COR-L47 (cell line): ENCODE data around the gene RXRA.
A peak's percentile ranks its signal among the peaks of the same experiment; 100 is the strongest.

ENCODE experiments used
- DNase-seq: peaks from one replicate; lab custom pipeline; 2025; lab: John Stamatoyannopoulos, UW

The RXRA gene

DNA sequence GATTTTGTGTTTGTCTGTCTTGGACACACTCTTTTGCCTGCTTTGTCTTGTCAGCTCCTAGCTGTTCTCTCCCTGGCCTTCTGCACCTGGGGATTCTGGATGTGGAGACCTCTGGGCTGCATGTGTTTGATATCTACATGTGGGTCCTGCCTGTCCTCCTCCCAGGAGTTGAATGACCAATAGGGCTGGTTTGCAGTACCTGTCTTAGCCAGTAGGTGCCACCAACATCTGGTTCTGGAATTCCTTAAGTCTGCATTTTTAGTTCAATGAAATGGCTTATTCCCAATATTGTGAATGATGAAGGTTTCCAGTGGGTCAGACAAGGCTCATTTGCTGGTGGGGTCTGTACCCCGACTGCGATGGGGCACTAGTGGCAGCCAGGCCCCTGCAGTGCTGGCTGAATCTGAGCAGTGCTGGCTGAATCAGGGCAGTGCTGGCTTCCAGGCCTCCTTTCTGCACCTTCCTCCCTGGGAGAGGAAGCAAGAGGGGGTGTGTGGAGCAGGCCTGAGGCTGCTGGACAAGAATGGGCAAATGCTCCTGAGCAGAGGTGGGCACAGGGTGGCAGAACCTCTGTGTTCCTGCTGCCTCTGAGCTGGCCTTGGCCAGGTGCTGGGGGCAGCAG lies 73.3 kb downstream of the RXRA start:
- no peak for DNase-seq

DNA sequence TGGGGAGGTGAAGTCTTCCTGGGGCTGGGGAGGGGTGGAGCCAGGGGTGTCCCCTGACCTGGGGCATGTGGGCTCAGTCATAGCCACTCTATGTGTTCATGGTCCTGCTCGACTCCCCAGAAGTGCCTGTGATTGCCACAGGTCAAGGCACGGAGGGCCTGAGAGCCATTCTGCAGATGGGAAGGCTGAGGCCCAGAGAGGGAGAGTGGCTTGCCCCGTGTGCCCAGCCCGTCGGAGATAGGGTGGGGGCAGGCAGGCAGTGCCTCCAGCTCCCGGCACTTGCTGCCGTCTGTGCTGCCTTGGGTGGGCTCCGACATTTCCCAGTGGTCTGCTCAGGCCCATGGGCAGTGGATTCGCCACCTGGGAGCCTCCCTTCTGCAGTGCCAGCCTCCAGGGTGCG lies 74.0 kb downstream of the RXRA start:
- no peak for DNase-seq

DNA sequence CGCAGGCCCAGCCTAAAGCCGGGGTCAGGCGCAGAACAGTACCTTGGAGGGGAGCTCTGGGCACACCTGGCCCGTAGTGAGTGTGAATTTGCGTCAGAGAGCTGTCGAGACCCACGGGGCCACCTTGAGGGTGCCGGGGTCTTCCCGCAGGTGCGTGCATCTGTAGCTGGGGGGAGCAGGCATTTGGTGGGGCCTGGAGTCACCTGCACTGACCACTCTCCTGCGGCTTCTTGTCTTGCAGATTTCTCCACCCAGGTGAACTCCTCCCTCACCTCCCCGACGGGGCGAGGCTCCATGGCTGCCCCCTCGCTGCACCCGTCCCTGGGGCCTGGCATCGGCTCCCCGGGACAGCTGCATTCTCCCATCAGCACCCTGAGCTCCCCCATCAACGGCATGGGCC lies 75.1 kb downstream of the RXRA start:
- DNase-seq = no peak

DNA sequence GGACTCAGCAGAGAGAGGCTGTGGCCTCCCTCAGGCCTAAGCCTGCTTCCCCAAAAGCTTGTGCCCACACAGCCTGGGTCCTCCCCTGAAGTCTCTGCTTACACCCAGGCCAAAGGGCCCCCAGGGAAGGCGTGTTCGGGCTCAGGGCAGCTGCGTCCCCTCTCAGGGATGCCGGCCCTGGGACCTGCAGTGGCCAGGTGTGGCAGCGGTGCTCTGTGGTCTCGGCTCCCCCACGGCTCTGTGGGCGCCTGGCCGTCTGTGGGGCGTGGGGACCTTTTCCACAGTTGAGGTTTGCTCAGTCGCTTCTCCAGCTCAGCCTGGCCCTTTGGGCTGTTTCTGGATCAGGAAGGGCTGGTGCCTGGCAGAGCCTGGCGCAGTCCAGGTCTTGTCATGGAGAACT lies 75.9 kb downstream of the RXRA start:
- DNase-seq = no peak

DNA sequence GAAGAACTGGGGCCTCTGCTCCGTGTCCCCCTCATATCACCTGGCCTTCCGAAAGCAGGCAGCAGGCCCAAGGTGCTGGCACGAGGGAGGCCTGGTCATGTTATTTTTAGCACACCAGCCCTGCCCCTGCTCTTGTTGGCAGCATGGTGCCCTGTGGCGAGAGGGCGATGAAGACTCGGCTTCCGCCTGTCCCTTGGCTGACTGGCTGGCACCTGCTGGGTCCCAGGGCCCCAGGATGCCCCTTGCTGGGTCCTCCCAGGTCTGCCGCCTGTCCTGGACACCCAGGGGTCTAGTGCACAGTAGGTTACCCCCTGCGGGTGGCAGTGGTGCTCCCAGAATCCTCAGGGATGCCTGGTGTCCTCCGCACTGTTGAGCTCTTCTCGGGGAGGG lies 77.0 kb downstream of the RXRA start:
- no peak for DNase-seq

DNA sequence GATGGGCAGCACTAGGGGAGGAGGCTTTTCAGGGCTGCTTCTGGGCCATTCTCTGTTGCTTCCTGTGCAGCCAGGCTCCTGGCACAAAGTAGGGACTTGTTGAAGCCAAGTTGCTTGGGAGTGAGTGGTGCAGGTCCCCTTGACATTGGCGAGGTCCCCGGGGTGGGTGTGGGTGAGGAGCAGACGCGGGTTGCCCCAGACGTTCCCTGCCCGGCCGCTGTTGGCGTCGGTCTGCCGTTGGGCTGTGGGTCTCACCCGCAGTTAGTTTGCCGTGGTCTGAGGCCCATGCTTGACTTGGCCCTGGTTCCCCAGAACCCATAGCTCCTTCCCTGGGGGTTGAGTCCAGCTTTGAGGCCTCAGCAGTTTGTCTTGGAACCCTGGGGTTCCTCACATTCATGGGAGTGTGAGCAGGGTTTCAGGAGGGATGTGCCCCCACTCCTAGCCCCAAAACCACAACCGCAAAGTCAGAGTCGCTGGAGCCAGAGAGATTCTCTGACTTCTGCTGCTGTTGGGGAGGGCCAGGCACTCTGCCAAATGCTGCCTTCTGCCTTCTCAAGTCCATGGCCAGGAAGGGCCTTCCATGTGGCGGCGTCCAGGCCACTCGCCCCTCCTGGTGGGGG lies 77.5 kb downstream of the RXRA start:
- DNase-seq = no peak

DNA sequence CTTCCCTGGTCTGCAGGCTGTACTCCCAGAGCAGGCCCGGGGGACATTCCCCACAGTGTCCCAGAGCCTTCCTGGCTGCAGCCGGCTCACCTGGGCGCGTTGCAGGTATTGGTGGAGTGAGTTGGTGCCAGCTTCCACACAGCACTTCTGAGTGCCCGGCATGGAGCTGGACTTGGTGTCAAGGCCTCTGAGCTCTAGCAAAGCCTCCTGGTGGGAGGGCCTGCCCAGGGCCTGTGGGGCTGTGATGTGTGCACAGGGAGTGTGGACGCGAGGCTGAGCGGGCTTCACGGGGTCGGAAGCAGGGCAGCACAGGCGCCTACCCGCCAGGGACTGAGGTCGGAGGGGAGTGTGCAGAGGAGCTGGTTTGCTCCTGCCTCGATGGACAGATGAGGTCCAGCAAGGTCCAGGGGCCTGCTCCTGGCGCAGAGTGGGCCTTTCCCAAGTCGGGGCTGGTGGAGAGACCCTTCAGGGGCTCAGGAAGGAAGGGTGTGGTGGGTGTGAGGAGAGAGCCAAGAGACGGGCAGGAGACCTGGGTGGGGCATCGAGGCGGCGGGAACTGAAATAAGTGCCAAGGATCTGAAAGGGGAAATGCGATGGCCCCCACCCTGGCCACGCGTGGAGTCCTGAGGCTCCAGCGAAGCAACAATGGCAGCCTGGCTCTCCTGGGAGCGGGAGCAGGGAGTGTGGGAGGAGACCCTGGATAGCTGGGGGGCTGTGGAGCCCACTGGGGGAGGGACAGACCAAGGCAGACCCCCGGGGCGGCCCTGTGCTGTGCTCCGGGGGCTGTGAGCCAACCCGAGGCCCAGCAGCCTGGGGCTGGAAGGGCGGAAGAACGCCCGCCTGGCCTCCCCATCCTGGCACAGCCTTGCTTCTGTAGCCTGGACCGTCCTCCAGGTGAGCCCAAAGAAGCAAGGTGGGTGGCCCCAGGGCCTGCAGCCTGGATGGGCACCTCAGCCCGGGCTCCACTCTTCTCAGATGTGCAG lies 78.4 kb downstream of the RXRA start:
- DNase-seq = no peak

DNA sequence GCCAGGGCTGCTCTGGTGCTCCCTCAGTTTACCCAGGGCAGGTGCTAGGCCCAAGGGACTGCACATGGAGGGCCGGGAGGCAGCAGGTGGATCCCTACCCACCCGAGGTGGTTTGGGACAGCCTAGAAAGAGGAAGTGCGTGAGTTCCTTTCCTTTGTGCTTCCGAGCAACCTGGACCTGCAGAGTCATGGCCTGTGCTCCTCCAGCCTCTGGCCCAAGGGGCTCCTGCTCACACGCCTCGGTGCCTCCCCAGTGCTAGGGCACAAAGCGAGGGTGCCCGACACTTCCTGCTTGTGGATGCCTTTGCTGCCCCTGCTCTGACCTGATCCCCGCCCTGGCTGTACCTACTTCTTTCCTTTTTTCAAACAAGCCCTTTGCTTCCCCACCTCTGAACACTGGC lies 79.3 kb downstream of the RXRA start:
- DNase-seq = no peak

DNA sequence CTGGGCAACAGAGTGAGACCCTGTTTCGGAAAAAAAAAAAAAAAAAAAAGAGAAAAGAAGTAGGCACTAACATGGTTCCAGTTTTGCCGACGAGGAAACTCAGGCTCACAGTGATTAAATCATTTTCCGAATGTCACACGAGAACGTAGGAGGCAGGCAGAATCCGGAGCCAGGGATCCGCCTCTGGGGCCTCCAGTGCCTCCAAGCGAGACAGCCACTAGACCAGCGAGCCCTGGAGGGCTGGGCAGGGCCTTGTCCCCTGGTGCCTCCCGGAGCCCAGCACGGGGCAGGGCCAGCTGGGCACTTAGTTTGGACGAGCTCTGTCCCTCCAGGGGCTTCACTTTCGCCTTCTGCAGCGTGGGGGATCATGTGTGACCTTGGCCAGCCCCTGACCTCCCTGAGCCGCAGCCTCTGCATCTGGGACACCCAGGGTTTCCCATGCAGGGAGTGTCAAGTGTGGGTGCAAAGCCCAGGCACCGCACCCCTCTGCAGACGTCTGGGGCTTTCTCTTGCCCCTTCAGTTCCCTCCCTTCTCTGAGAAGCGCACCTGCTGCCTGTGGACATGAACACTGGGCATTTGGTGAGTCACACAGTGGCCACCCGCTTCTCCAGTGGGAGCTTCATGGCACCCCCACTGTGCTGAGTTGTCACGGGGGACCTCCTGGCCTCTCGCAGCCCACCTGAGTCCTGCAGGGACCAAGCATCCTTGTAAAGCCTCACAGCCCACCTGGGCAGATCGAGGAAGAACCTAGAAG lies 80.3 kb downstream of the RXRA start:
- DNase-seq = no peak

DNA sequence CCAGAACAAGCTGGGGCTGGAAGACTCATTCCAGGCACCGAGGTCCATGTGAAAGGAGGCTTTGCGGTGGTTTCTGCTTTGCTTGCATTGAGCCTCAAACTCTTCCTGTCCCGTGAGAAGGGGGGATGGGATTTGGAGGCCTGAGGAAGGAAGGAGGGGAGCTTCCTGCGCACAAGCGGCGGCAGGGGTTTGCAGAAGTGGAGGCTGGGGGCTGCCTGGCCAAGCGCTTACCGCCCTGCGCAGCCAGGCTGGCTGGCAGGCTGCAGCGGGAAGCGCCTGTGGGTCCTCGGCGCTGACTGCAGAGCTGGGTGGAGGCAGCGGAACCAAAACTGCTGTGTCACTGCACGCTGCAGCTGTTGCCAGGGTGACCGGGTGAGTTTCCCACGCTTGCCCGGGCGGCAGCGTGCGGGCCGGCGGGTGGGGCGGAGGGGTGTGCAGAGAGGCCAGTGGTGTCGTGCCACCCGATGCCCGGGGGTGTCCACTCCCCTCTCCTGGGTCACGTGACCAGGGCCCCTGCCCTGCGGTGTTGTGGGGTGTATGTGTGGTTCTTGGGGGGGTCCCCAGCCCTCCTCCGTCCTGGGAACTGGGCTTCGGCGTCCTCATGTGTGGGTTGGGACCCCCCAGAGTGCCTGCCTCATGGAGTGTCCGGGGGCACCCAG lies 81.0 kb downstream of the RXRA start:
- DNase-seq = peak; percentile 85

DNA sequence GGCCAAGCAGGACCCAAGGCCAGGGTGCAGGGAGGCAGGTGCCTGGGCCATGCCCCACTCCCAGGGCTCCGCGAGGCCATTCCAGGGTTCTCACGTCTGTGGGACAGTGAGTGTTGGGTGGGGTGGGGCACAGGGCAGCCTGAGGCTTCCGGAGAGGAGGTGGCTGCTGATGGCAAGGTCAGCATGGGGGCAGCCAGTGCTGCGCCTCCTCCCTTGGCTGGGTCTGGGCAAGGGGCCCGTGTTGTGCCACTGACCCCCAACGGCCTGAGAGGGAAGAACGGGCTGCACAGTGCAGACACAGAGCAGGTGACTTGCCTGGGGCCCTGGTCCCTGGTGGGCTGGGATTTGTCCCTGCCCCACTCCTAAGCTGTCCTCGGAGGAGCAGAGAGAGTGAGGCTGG lies 82.1 kb downstream of the RXRA start:
- DNase-seq = no peak

DNA sequence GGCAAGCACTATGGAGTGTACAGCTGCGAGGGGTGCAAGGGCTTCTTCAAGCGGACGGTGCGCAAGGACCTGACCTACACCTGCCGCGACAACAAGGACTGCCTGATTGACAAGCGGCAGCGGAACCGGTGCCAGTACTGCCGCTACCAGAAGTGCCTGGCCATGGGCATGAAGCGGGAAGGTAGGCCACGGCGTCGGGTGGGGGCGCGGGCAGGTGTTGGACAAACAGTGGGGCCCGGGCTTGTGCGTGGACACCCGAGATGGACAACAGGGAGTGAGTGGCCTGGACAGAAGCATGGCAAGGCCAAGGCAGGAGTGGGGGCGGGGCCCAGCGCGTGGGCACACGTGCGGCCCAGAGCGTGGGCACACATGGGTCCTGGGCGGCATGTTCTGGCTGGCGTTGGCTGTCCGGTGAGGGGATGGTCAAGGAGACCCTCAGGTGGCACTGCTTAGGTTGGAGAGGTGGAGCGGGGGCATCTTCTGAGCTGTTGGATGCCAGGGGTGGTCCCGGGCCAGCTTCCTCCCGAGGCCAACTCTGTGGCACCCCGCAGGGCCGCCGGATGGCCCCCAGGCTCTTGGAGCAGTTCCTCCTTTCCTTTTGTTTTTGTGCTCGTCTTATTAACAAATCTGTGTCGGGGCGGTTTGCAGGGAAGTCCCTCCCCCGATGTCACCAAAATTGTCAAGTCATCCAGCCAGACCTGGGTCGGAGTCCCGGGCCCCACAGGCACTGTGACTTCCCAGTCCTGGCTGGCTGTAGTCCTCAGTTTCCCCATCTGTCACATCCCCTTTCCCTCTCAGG lies 82.9 kb downstream of the RXRA start:
- DNase-seq = no peak

DNA sequence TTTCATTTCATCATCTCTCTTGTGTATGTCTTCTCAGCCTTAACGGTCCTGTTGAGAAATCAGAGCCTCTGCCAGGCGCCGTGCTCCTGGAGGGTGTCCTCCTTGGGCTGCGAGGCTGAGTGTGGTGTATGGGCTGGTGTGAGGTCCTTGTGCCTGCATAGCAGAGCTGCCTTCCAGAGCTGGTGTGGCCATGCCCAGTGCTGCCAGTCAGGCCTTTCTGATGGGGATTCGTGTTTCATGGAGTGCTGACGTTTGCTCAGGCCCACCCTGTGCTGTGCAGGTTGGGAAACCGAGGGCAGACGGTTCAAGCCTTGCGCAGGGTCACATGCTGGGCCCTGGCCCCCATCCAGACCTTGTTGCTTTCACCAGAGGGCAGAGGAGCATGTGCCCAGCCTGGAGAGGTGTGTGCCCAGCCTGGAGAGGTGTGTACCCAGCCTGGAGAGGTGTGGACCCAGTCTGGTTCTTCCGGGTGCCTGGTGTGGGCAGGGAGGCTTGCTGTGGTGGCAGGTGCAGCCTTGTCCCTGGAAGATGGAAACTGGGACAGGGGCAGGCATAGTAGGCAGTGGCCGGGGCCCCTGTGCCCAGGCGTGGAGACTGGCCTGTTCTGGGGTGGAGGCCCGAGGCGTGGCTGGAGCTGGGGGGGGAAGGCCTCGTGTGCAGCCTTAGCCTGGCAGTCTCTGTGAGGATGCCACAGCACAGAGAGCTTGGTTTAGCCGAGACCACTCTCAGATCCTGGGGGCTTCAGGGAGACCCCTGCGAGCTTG lies 84.0 kb downstream of the RXRA start:
- no peak for DNase-seq

DNA sequence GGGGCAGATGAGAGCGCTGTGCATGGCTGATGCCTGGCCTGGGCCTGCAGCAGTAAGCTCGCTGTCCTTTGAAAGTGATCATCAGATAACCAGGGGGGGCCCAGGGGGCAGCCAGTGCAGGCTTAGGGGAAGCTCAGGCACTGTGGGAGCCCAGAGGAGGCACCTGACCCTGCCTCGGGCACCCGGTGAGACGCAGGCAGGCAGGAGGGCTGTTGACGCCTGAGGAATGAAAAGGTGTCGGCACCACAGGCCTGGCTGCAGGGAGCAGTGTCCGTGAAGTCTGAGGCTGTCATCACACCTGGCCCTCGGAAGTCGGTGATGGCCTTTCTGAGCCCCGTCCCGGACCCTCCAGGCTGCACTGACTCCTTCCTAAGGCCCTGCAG lies 84.6 kb downstream of the RXRA start:
- no peak for DNase-seq

DNA sequence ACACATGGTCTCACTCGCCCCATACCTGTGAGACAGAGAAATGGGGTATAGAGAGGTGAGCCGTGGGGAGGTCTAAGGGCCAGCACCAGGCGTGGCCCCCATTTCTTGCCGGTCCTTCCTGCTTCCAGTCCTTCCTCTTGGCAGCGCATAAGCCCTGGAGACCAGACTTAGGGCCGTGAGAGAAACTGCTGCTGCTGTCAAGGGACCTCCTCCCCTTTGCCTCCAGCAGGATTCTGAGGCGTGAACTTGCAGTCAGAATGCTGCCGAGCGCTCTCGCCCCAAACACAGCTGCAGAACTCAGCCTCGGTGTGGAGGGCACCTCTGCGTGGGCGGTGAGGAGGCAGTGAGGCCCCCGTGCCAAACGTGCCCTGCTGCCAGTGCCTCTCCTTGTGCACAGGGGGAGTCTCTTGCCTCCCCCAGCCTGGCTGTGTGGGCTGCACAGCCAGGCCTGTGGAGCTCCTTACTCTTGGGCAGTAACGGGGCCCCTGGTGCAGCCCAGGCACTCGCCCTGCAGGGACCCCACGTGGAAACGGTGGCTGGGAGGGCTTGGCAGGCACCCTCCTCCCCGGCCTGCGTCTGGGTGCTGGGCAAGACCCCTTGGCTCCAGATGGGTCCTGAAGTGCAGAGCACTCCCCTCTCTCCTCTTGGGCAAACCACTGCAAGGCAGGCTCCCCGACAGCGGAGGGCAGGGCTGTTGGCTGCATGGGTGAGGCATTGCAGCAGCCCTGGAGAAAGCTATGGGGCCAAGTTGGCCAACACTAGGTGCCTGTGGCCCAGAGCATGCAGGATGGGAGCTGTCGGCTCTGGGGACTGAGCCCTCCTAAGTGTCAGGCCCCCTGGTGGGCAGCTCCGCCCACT lies 85.4 kb downstream of the RXRA start:
- no peak for DNase-seq

DNA sequence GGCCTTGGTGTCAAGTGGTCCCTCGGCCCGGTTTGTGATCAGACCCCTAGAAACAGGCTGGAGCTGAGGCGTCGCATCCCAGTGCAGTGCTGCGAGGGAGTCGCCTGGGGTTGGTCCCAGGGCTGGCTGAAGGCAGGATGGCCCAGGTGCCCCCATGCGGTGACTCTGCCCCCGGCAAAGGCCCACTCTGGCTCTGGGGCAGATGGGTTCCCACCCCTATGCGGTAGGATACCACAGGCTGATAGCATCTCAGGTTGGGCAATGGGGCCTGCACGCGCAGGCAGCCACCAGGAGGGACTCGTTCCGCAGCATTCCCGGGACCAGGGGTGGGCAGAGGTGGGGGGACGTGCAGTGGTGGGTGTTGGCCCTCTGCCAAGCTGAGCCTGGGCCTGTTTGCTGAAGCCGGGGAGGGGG lies 86.0 kb downstream of the RXRA start:
- no peak for DNase-seq

DNA sequence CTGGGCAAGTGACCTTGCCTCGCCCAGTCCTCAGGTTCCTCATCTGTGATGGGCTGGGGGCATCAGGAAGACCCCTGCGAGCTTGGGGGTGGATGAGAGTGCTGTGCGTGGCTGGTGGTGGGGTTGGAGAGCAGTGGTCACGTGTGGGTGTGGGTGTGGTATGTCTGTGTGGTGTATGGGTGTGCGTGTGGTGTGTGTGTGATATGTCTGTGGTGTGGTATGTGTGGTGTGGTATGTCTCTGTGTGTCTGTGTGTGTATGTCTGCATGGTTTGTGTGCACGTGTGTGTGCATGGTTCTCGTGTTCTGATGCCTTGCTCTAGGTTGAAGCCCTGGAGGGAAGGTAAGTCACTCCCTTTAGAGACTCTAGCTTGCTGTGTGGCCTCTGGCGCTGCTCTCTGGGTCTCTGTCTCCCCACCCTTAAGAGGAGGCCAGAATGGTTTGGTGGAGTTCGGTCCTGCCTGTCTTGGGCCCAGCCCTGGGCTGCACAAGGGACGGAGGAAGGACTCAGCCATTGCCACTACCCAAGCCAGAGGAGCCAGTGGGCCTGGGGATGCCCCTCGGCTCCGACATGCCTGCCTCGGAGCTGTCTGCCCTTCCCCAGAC lies 87.0 kb downstream of the RXRA start:
- no peak for DNase-seq

DNA sequence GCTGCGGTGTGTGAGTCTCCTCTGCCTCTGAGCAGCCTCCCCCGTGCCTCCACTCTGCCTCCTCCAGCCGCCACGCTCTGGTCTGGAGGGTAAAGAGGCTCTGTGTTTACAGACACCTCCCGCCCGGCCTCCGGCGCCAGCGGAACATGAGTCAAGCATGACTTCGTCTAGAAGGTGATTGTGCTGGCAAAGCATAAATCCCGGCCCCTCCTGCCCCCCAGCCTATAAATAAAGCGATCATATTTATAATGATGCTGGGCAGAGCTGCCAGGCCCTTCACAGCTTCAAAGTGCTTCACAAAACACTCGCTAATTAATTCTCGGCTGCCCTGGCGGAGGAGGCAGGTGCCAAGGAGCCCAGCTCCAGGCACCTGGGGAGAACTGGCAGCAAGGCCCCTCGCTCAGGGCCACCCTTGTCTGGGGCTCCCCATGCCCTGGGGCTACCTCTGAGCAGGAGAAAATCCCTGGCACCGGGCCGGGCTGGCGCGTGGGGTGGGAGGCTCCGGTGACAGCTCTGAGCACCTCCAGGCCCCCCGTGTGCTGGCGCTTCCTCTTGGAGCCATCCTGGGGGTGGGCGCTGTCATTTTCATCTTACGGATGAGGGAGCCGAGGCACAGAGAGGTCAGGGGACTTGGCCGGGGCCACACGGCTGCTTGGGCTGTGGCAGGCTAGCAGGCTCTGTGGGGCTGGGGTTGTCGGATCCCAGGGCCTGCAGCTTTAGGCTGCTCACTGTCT lies 87.8 kb downstream of the RXRA start:
- peak; percentile 100 for DNase-seq
